Measurements from ENCODE around the gene CIC.

Gene CIC

GRCh38 chr19:42333018-42333417 lies 64.0 kb downstream of the CIC start:
- Histone ChIP-seq H3K27ac (no peak overlapping the region), H3K4me1 (ENCODE audit: low read depth, poor library complexity, severe bottlenecking) (no peaks in the 10 kb centered on the region), H3K4me2 (no peak overlapping the region), H3K27me3 (ENCODE audit: insufficient read depth, low read depth) (no peaks in the 10 kb centered on the region), H2AFZ (ENCODE audit: low read depth) (no peak overlapping the region), H3K4me3 (IDR thresholded peaks at IDR 0.05; ENCODE audit: insufficient read depth, low read depth, low read length) (no peak overlapping the region), H3K36me3 (ENCODE audit: insufficient read depth) (no peaks in the 10 kb centered on the region), H4K20me1 (ENCODE audit: insufficient read depth) (no peaks in the 10 kb centered on the region), H3K79me2 (ENCODE audit: insufficient read depth, low read depth) (no peaks in the 10 kb centered on the region), H3K9ac (no peak overlapping the region)
- TF ChIP-seq CTCF (conservative IDR thresholded peaks at IDR 0.05; ENCODE audit: low read depth, low read length): no peak

- H3K79me2 ChIP-seq (ENCODE audit: insufficient read depth, low read depth): no peaks in the 10 kb centered on the region
- H3K9ac ChIP-seq: no peak overlapping the region
- no peaks in the 10 kb centered on the region for H3K36me3 ChIP-seq (ENCODE audit: insufficient read depth)
- H3K4me3 ChIP-seq (IDR thresholded peaks at IDR 0.05; ENCODE audit: insufficient read depth, low read depth, low read length): no peak overlapping the region
- no peaks in the 10 kb centered on the region for H3K27me3 ChIP-seq (ENCODE audit: insufficient read depth, low read depth)
- no peaks in the 10 kb centered on the region for H4K20me1 ChIP-seq (ENCODE audit: insufficient read depth)
- no peak overlapping the region for H2AFZ ChIP-seq (ENCODE audit: low read depth)
- H3K4me2 ChIP-seq: no peak overlapping the region
- no peak overlapping the region for H3K27ac ChIP-seq
- TF ChIP-seq CTCF (conservative IDR thresholded peaks at IDR 0.05; ENCODE audit: low read depth, low read length): no peak
- no peaks in the 10 kb centered on the region for H3K4me1 ChIP-seq (ENCODE audit: low read depth, poor library complexity, severe bottlenecking)
Measured at GRCh38 chr19:42333975-42334696, 65.1 kb downstream of the CIC start.

- no peak overlapping the region for H2AFZ ChIP-seq (ENCODE audit: low read depth)
- H3K79me2 ChIP-seq (ENCODE audit: insufficient read depth, low read depth): no peaks in the 10 kb centered on the region
- no peak for TF ChIP-seq CTCF (conservative IDR thresholded peaks at IDR 0.05; ENCODE audit: low read depth, low read length)
- no peaks in the 10 kb centered on the region for H4K20me1 ChIP-seq (ENCODE audit: insufficient read depth)
- no peak overlapping the region for H3K9ac ChIP-seq
- no peaks in the 10 kb centered on the region for H3K36me3 ChIP-seq (ENCODE audit: insufficient read depth)
- no peak overlapping the region for H3K4me3 ChIP-seq (IDR thresholded peaks at IDR 0.05; ENCODE audit: insufficient read depth, low read depth, low read length)
- H3K27ac ChIP-seq: no peak overlapping the region
- no peaks in the 10 kb centered on the region for H3K4me1 ChIP-seq (ENCODE audit: low read depth, poor library complexity, severe bottlenecking)
- no peaks in the 10 kb centered on the region for H3K27me3 ChIP-seq (ENCODE audit: insufficient read depth, low read depth)
- no peak overlapping the region for H3K4me2 ChIP-seq
Measured at GRCh38 chr19:42334697-42335373, 65.8 kb downstream of the CIC start.

- Histone ChIP-seq H3K4me3 (IDR thresholded peaks at IDR 0.05; ENCODE audit: insufficient read depth, low read depth, low read length) (no peak overlapping the region), H3K9ac (no peak overlapping the region), H3K4me1 (ENCODE audit: low read depth, poor library complexity, severe bottlenecking) (no peaks in the 10 kb centered on the region), H3K27me3 (ENCODE audit: insufficient read depth, low read depth) (no peaks in the 10 kb centered on the region), H3K79me2 (ENCODE audit: insufficient read depth, low read depth) (no peaks in the 10 kb centered on the region), H3K4me2 (no peak overlapping the region), H4K20me1 (ENCODE audit: insufficient read depth) (no peaks in the 10 kb centered on the region), H3K27ac (no peak overlapping the region), H3K36me3 (ENCODE audit: insufficient read depth) (no peaks in the 10 kb centered on the region), H2AFZ (ENCODE audit: low read depth) (no peak overlapping the region)
- no peak for TF ChIP-seq CTCF (conservative IDR thresholded peaks at IDR 0.05; ENCODE audit: low read depth, low read length)
Measured at GRCh38 chr19:42335374-42335936, 66.4 kb downstream of the CIC start.
